GM19455 (cell line): ENCODE results near the gene SMG6.
"Not testable (repeated sequence)": the region's sequence is repeated elsewhere in the genome, so short reads cannot be mapped to it uniquely, and the experiment has no call there.

Source experiments
- ATAC-seq: cut with Tn5 transposase; IDR thresholded peaks from one replicate; pipeline ENCODE4 v1.9.1; 2021; ENCODE audit not compliant: unreplicated experiment

The SMG6 gene

DNA sequence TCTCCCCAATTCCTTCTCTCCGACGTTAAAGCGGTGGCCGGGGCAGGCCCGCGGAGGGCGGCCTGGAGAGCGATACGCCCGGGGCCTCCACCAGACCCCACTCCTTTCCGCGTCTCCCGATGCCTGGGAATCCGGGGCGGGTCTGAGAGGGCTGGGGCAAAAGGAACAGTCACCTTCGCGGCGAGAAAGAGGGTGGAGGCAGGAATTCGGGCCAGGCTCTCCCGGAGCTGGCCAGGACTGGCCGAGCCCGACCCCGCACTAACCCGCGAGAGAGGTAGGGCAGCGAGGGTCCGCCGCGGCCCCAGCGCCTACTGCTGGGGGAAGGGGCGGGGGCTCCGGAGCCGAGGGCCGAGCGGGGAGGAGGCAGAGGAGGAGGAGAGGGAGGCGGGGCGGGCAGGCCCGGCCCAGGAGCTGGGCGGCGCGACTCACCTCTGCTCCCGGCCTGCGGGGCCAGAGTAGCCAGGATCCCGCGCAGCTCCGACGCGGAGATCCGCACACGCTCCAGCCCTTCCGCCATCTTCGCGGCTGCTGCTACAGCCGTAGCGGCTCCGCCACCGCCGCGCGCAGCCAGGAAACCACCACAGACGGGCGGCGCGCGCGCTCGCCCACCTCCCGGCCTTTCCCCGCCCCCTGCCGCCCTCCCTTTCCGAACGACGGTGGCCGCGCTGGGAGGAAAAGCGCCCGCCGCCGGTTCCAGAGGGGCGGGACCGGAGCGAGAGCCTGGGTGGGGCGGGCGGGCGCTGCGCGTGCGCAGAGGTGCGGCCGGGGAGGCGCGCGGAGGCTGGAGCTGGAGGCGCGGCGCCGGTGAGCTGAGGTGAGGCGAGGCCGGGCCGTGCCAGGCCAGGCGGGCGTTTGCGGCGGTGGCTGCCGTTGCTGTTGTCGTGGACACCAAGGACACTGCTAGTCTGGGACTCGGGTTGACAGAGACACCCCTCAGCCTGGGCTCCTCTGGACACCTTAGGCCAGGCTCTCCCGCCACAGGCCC is at the start of gene SMG6, which contains the start of gene SRR:
SMG6 (minus strand) TSS at position 582 of the 985 bp plus-strand sequence; CDS start at position 517, 65 bp downstream.
SRR (plus strand) TSS at position 747 of the 985 bp plus-strand sequence. CDS start 11,611 bp downstream, outside the sequence.
- ATAC-seq: peak; percentile 87

DNA sequence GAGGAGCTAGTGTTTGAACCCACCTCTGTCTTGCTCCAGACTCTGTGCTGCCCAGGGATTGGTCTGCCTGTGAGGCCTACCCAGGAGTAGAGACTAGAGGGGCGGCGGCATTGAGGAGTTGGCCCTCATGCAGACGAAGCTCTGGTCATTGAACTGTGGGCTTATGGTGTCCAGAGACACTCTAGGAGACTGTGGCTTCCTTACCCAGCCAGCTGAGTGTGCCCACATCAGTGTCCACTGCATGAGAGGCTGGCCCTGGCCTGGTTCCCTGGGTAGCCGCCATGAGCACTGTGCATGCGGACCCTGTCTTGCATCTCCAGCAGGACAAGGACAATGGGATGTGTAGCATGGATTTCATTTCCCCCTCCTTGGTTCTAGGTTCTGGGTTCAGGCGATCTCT is 47.7 kb upstream of the SMG6 start:
- ATAC-seq: no peak

DNA sequence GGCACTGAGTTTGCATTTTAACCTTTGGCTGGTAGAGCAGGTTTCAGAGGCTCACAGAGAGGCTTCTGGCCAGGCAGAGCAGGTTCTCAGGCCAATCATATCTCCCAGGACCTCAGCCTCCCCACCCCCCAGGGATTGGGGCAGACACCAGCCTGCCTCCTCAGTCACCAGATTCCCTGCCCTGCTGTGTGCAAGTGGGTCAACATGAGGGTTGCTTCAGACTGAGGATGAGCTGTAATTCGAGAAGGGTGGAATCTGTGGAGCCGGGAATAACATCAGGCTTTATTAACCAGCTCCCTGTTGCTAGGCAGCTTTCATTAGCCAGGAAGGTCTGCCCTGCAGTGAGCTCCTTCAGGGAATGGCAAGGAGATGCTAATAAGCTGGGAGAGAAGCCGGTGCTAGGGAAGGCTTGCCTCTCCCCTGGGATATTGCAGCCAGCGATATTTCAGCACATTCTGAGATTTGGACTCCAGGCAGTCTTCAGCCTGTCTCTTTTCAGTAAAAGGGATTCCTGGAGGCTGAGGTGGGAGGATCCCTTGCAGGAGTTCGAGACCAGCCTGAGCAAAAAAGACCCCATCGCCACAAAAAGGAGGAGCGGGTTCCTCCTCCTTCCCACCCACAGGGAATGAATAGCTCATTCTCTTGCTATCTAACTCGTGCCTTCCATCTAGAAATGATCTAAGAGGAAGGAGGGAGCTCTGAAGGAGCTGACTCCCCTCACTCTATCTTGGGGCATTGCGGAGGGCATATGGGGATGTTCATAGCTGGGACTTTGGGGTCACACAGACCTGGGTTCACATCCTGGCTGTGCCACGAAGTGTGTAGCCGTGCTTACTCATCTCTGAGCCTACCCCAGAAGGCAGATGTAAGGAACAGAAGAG is 44.5 kb upstream of the SMG6 start:
- ATAC-seq: no peak

GRCh38 chr17:2346475-2346874 is 42.9 kb upstream of the SMG6 start:
- no peak for ATAC-seq

DNA sequence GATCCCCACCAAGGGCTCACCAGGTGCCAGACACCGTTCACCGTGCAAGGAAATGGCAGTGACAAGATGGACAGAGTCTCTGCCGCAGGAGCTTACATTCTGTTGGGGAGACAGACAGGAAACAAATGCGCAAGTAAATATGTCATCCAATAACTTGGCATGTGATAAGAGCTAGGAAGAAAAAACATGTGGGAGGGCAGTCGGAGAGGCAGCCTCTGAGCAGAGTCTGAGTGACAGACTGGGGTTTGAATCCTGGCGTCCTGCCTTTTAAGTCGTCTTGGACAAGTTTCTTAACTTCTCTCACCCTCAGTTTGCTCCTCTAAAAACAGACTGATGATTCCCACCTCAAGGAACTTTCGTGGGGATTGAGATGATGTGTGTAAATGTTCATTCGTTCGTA is 40.9 kb upstream of the SMG6 start:
- no peak for ATAC-seq

GRCh38 chr17:2343421-2343820 is 39.8 kb upstream of the SMG6 start:
- no peak for ATAC-seq

DNA sequence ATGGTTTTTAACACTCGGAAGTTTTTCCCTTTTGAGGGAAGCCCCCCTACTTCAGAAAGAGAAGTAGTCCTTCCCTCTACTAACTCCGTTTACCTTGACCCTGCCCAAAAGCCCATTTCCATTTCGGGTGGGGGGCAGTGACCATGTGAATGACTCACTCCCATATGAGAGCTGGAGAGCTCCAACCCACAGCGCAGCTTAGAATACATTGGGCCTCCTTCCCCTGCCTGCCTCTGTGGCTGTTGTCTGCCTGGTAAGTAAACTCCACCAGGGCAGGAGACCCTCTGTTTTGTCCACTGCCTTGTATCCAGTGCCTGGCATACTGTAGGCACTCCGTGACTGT is 34.7 kb upstream of the SMG6 start:
- no peak for ATAC-seq

DNA sequence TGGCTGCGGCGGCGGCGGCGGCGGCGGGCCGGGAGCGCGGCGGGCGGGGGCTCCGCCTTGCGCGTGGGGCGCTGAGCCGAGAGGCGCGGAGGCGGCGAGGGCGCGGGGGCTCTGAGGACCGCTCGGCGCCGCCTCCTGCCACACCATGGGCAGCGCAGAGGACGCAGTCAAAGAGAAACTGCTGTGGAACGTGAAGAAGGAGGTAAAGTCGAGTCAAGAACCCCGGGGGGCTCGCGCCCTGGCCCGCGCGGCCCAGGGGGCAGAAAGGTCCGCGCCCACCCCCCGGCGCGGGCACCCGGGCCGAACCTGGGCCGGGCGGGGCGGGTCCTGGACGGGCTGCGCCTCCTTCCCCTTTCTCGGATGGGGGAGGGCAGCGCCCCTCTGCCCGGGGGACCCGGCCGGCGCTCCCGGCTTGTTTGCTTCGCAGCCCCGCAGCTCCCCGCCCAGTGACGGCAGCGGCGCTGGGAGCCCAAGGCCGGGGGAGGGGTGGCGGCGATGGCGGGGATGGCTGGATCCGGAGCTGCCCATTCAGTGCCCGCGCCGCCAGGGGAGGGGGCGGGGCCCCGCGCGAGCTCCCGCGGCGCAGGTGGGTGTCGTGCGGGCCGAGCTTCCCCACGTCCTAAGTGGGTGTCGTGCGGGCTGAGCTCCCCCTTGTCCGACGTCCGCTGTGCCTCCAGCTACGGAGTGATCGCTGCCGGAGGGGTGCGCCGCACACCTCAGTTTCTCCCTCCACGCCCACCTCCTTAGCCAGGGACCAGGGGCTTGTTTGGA is 34.1 kb upstream of the SMG6 start:
- peak; percentile 29 for ATAC-seq

DNA sequence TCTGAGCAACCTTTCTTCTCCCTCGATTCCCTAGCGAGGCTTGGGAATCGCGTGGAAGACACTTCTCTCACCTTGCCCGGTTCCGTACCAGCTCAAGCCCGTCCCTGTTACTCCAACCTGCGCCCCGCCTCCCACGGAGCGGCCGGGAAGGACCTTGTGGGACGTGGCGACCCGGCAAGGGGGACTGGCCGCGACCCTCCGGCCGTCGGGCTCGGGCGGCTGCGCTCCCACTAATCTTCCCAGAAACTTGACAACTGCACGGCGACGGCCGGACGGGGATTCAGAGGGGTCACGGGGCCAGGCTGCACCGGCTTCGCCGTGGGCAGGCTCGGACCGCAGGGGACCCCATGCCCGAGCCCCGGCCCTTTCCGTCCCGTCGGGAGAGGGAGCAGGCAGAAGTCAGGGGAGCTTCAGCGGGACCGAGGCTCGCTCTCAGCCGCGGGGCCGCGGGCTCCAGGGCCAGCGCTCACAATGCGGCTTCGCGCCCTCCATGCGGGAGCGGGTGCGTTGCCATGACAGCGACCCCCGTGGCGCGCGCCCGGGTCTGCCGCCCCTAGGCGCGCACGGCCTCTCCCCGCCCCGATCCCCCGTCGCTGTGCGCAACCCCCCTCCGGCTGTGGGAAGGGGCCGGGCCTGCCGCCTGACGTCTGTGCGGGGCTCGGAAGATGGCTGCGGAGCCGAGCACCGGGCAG is 33.4 kb upstream of the SMG6 start, which contains the start of gene SGSM2:
SGSM2 (plus strand) TSS at position 650 of the 692 bp plus-strand sequence. CDS start 188 bp downstream, outside the sequence.
- ATAC-seq: peak; percentile 17

DNA sequence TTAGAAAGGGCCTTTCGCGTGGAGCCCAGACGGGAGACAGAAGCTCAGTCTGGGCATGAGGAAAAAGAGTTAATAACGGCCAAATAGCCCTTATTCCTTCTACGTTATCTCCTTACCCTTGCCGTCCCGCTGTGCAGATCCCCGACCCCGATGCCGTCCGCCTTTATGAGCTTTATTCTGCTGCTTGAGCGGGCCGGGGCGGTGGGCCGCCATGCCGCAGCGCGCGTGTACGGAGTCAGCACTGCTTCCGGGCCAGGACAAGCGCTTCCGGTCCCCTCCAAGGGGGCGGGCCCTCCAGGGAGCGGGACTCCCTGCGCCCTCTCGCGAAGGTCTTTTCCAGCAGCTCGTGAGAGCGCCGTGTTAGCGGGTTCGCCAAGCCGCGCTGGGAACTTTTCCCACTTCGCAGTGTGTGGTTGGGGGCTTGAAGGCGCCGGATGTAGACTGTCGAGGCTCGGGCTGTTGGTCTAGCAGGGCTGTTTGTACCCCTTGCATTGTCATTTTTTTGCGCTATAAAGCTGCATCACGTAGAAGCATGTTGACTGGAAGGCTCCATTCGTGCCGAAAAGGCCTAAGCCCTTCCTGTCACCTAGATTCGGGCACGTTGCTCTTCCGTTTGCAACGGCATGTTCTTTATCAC is 32.7 kb upstream of the SMG6 start, which contains the start of gene TSR1:
TSR1 (minus strand) TSS at position 243 of the 637 bp plus-strand sequence; CDS start at position 213, 30 bp downstream.
- ATAC-seq: peak; percentile 84

- no peak for ATAC-seq
Observed at GRCh38 chr17:2335726-2336214, 32.2 kb upstream of the SMG6 start.

DNA sequence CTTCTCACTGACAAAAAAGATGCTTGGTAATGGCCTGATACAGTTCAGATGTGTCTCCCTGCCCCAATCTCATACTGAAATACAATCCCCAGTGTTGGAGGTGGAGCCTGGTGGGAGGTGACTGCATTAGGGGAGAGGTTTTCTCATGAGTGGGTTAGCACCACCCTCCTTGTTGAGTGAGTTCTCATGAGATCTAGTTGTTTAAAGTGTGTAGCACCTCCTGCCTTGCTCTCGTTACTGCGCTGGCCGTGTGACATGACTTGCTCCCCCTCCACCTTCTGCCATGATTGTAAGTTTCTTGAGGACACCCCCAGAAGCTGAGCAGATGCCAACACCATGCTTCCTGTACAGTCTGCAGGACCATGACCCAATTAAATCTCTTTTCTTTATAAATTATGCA is 27.7 kb upstream of the SMG6 start:
- no peak for ATAC-seq

DNA sequence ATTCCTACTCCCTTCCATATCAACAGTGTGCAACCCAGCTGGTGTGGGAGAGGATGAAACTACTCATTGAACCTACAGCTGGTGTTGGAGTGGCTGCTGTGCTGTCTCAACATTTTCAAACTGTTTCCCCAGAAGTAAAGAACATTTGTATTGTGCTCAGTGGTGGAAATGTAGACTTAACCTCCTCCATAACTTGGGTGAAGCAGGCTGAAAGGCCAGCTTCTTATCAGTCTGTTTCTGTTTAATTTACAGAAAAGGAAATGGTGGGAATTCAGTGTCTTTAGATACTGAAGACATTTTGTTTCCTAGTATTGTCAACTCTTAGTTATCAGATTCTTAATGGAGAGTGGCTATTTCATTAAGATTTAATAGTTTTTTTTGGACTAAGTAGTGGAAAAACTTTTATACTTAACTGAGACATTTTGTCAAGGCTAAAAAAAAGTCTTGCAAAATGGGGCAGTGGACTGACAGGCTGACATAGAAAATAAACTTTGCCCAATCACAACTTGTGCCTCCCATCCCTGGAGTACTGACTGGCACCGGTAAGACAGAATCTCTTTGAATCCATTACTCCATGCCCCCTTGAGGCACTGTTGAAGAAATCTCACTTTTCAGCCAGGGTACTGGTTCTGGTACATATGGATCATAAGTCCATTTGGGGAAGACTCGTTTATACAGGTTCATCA is 20.2 kb upstream of the SMG6 start:
- no peak for ATAC-seq

DNA sequence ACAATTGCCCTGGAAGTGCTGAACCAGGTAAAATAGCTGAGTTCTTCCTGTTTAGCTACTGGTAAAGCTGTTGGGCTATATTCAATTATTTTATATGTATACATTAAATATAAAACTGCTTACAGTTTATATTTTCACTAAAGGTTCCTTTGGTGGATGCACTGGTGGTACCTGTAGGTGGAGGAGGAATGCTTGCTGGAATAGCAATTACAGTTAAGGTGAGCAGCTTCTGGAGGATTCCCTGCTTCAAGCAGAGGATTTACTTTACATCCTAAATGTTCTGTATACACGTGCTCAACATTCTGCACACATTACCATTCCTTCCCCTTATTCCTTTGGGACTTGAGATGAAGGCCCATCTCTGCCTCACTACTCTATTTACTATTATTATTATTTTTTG is 17.8 kb upstream of the SMG6 start:
- no peak for ATAC-seq

DNA sequence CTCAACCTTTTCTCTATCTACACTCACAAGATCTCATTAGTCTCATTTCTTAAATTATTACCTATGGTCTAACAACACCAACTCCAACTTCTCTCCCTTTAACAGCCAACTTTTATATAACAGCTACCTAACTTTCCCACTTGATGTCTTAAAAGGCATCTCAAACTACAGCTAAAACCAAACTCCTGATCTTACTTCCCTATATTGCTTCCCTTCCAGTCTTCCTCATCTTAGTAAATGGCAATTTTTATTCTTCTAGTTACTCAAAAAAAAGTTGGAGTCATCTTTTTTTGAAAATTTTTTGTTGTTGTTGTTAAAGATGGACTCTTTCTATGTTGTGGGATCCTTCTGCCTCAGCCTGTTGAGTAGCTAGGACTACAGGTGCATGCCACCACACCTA is 15.5 kb upstream of the SMG6 start:
- no peak for ATAC-seq

DNA sequence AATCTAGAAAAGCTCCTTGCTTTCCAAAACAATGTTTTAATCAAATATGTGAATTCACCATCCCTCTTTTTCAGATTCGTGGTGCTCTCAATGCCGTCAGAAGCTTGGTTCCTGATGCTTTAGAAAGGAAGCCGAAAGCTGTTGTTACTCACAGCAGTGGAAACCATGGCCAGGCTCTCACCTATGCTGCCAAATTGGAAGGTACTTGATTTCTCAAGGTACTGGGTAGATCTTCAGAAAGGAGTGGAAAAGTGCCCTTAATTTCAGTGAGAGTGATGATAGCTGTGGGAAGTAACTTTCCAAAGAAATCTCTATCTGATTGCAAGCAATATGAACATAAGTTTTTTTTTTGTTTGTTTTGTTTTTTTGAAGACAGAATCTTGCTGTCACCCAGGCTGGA is 14.2 kb upstream of the SMG6 start:
- no peak for ATAC-seq

DNA sequence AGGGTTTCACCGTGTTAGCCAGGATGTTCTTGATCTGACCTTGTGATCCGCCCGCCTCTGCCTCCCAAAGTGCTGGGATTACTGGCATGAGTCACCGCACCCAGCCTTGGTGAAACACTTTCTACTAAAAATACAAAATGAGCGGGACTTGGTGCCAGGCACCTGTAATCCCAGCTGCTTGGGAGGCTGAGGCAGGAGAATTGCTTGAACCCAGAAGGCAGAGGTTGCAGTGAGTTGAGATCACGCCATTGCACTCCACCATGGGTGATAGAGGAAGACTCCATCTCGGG is 13.3 kb upstream of the SMG6 start:
- not testable (repeated sequence) for ATAC-seq

DNA sequence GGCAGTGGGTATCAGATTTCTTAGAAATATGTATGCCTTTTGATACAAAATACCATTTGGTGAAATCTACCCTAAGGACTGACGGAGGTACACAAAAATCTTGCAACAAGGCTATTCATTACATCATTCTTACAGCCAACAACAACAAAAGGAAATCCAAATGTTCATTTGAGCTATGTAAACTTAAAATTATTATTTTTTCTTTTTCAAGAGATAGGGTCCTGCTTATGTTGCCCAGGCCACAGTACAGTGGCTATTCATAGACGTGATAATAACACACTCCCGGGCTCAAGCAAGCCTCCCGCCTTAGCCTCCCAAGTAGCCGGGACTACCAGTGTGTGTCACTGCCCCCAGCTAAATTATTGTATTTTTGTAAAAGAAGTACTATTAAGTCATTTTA is 9.2 kb upstream of the SMG6 start:
- ATAC-seq: no peak
